ENCODE measurements around the gene DNAJB11.
"Not testable (repeated sequence)": the region's sequence is repeated elsewhere in the genome, so short reads cannot be mapped to it uniquely, and the experiment has no call there.

Gene DNAJB11

GRCh38 chr3:186549497-186549896, 21.0 kb upstream of the DNAJB11 start:
- H3K27ac ChIP-seq: no peak overlapping the region
- DNase-seq (ENCODE audit: low read depth, low spot score): no peak

- no peak overlapping the region for H3K27ac ChIP-seq
- no peak for DNase-seq (ENCODE audit: low read depth, low spot score)
Observed at GRCh38 chr3:186551387-186551786, 19.1 kb upstream of the DNAJB11 start.

DNA sequence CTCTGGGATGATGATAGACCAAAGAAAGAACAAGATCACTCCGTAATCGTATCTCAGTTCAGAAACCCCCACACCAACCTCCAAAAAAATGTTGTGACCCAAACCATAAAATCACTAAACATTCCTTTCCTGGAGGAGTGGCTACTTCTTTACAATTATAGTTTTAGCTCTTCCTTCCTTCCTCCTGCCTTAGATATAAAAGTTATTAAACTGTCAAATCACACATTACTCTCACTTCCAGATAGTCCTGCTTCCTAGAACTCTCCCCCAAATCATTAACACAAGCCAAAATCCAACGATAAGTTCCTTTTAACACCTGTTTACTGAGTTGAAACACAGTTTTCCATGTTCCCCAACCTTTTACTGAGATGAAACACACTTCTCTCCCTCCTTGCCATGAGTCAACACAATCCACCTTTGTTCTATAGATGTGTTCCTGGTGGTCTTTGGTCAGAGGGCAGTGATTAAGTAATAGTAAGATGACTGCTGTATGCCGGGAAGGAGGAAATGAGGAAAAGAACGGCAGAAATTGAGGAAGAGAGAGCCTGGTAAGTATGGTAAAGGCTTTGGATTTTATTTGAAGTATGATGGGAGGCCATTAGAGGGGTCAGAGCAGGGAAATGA, 18.0 kb upstream of the DNAJB11 start:
- DNase-seq (ENCODE audit: low read depth, low spot score): no peak
- H3K27ac ChIP-seq: no peak overlapping the region

GRCh38 chr3:186564586-186564985, 5.9 kb upstream of the DNAJB11 start:
- H3K27ac ChIP-seq: no peak overlapping the region
- DNase-seq (ENCODE audit: low read depth, low spot score): no peak

DNA sequence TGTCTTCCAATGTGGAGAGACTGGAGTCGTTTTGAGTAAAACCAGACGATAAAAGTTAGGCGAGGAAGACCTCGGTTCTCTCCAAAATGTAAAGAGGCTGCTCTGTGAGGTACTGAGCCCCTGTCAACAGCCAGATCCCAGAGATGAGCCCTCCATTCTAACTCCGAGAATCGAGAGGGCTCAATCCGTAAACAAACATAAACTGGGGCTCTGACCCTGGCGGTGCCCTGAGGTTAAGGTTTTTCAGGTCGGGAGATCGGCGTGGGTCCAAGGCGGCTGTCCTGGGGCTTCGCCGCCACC, 3.8 kb upstream of the DNAJB11 start:
- DNase-seq (ENCODE audit: low read depth, low spot score): no peak

GRCh38 chr3:186567072-186567921, 3.2 kb upstream of the DNAJB11 start, which contains the start of gene TBCCD1:
Gene TBCCD1 (minus strand): TSS chr3:186567339. CDS start chr3:186564329, 3,010 bp downstream.
- peak; percentile 59 for DNase-seq (ENCODE audit: low read depth, low spot score)
- peak within 1 kb of the TSS; percentile 79 for H3K27ac ChIP-seq

More for the DNA sequence above, 3.8 kb upstream of the DNAJB11 start:
- H3K27ac ChIP-seq: peak overlapping the region; percentile 79

DNA sequence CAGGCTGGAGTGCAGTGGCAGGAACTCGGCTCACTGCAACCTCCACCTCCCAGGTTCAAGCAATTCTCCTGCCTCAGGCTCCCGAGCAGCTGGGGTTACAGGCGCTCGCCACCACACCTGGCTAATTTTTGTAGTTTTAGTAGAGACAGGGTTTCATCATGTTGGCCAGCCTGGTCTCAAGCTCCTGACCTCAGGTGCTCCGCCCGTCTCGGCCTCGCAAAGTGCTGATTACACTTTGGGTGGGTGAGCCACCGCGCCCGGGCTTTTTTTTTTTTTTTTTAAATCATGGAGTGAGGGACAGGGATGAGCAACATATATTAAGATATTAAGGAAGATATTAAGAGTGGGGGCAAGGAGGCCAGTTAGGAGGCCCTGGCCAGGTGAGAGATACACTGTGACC, 1.2 kb upstream of the DNAJB11 start:
- peak overlapping the region; percentile 27 for H3K27ac ChIP-seq
- not testable (repeated sequence) for DNase-seq (ENCODE audit: low read depth, low spot score)

- DNase-seq (ENCODE audit: low read depth, low spot score): no peak
- H3K27ac ChIP-seq: peak overlapping the region; percentile 27
Observed at GRCh38 chr3:186569779-186570095, 783 bp upstream of the DNAJB11 start.

DNA sequence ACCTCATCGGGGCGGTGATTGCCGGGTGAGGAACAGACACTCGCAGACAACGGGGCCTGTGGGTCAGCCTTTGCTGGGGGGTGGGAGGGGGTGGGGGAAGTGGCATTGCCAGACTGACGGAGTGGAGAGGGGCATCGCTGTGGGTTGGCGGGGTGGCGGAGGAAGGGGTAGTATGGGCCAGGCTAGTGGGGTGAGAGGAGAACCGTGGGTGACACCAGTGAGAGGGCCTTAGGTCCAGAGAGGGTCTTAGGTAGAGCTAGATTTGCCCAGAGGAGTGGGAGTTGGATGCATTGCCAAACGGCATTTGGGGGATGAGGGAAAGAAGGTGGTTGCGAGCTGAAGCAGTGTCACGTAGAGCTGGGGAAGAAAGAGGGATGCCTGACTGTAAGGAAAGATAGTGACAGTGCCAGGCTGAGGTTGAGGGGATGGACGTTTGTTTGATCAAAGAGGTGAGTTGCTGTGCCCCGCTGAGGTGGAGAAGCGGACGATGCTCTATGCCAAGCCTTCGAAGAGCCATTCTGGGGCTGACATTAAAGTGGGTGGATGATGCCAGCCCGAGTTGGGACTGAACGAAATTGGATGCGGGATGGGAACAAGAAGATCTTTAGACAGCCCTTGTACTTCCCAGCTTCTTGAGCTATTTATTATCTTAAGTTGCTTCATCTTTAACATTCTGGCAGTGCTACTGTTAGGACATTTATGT, 572 bp downstream of the DNAJB11 start:
- peak overlapping the region; percentile 54 for H3K27ac ChIP-seq
- DNase-seq (ENCODE audit: low read depth, low spot score): no peak

- no peak overlapping the region for H3K27ac ChIP-seq
- DNase-seq (ENCODE audit: low read depth, low spot score): no peak
Observed at GRCh38 chr3:186571644-186572013, 1.1 kb downstream of the DNAJB11 start.

- no peak overlapping the region for H3K27ac ChIP-seq
- no peak for DNase-seq (ENCODE audit: low read depth, low spot score)
Observed at GRCh38 chr3:186577521-186577920, 7.0 kb downstream of the DNAJB11 start.

DNA sequence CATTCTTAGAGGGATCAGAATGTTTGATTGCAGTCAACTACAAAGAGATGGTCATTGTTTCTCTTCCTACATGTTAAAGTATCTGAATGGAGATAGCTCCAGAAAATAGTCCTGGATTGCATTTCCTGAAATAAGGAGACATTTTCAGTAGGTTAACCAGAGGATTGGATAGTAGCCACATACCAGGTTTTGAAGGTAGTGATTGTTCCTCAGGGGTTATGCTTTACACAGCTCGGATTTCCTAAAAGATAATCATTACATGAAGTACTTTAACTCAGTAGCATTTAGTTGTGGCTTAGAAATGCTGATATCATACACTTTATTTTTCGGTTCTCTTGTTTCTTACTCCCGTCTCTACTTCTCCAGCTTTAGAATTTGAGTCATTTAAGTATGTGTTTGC, 10.3 kb downstream of the DNAJB11 start:
- H3K27ac ChIP-seq: no peak overlapping the region
- DNase-seq (ENCODE audit: low read depth, low spot score): no peak

- no peak for DNase-seq (ENCODE audit: low read depth, low spot score)
- no peak overlapping the region for H3K27ac ChIP-seq
Observed at GRCh38 chr3:186582541-186582940, 12.0 kb downstream of the DNAJB11 start.

DNA sequence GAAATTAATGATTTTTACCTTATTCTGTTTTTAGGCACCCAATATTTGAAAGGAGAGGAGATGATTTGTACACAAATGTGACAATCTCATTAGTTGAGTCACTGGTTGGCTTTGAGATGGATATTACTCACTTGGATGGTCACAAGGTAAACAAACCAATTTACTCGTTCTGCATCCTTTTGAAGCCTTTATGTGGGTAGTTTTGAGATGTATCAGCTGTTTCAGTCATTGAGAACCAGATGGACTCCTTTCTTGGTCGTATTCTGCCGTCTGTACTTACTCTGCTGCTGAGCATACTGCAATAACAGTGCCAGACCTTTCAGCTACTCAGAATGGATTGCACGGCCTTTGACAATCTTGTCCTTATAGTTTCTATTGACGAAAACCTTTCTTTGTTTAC, 13.3 kb downstream of the DNAJB11 start:
- H3K27ac ChIP-seq: no peak overlapping the region
- DNase-seq (ENCODE audit: low read depth, low spot score): no peak

DNA sequence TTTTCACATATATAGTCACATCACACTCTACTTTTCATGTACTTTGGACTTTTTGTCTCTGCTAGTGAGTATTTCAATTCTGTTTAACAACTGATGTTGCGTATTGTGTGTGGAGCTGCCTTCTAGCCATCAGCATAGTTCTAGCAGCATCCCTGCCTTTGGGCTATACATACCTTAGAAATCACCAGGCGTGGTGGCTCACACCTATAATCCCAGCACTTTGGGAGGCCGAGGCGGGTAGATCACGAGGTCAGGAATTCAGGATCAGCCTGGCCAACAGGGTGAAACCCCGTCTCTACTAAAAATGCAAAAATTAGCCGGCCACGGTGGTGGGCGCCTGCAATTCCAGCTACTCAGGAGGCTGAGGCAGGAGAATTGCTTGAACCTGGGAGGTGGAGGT, 15.7 kb downstream of the DNAJB11 start:
- not testable (repeated sequence) for DNase-seq (ENCODE audit: low read depth, low spot score); H3K27ac ChIP-seq

GRCh38 chr3:186587183-186587582, 16.7 kb downstream of the DNAJB11 start:
- H3K27ac ChIP-seq: no peak overlapping the region
- no peak for DNase-seq (ENCODE audit: low read depth, low spot score)

DNA sequence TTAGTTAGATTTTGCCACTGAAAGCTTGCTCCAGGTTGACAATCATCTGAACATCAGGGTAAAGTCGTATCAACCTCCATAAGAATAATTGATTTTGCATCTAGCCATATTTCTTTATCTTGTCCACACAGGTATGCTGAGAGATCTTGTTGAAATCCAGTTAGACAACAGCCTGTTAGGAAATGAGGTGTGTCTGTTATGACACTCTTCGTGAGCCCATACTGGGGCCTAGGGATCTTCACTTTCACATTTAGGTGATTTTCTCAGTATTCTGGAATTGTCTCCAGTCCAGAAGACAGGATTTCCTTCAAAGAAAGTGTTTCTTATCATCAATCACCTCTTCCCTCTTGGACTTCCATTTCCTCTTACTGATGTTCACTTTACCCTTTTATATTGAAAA, 18.1 kb downstream of the DNAJB11 start:
- DNase-seq (ENCODE audit: low read depth, low spot score): peak; percentile 37
- H3K27ac ChIP-seq: peak overlapping the region; percentile 83

GRCh38 chr3:186589121-186589520, 18.6 kb downstream of the DNAJB11 start:
- no peak for DNase-seq (ENCODE audit: low read depth, low spot score)

GRCh38 chr3:186589856-186590579, 19.5 kb downstream of the DNAJB11 start:
- peak overlapping the region; percentile 83 for H3K27ac ChIP-seq
- DNase-seq (ENCODE audit: low read depth, low spot score): peak; percentile 92

More at GRCh38 chr3:186589121-186589520, 18.6 kb downstream of the DNAJB11 start:
- H3K27ac ChIP-seq: peak overlapping the region; percentile 83

DNA sequence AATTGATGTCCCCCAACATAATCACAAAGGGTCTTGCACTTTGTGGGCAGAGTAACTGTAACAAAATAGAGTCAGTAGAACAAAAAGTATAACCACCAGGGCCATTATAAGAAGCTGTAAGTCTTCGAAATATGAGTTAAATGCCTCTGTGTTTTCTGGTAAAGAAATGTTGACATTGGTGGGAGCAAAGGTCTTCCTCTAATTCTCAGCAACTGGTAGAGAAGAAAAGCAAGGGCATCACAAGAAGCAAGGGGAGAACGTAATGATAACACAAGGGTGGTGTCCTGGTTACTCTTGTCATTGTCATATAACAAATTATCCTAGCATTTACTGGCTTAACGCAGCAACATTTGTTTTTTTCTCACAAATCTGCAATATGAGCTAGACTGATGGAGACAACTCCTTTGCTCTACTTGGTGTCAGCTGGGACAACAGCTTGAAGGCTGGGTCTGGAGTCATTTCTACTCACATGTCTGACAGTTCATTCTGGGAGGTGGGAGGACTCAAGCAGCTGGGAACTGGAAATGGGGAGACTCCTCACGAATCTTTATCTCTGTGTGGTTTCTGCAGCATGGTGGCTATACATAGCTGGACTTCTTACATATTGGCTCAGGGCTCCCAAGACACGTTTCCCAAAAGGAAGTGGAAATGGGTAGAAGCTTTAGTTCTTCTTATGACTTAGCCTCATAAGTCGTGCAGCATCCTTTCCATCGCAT, 20.2 kb downstream of the DNAJB11 start:
- no peak for DNase-seq (ENCODE audit: low read depth, low spot score)
- peak overlapping the region; percentile 83 for H3K27ac ChIP-seq

Measured in epithelial cell of prostate (primary cell).